GM18526 (cell line): ENCODE data around the gene PTTG2.

ENCODE experiments used
- POLR2A ChIP-seq: IDR thresholded peaks from 3 replicates; pipeline ENCODE4 v1.6.1; 2011; ENCODE audit not compliant: insufficient read length; ENCODE audit errors: extremely low read depth

PTTG2 gene

GRCh38 chr4:37949636-37950426 is 10.4 kb upstream of the PTTG2 start:
- no peak for TF ChIP-seq POLR2A

GRCh38 chr4:37951461-37952352 is 8.5 kb upstream of the PTTG2 start:
- TF ChIP-seq POLR2A = no peak

- TF ChIP-seq POLR2A = no peak
These were observed 7.0 kb upstream of the PTTG2 start for GRCh38 chr4:37953156-37953555.

GRCh38 chr4:37953620-37954293 is 6.4 kb upstream of the PTTG2 start:
- TF ChIP-seq POLR2A = no peak

- TF ChIP-seq POLR2A = no peak
These were observed 3.3 kb upstream of the PTTG2 start for GRCh38 chr4:37956941-37957340.

GRCh38 chr4:37958932-37959331 is 1.3 kb upstream of the PTTG2 start:
- TF ChIP-seq POLR2A = no peak

GRCh38 chr4:37960679-37961450 is 667 bp downstream of the PTTG2 start:
- TF ChIP-seq POLR2A = no peak

GRCh38 chr4:37964734-37965457 is 4.7 kb downstream of the PTTG2 start:
- TF ChIP-seq POLR2A = no peak

GRCh38 chr4:37966044-37966443 is 5.8 kb downstream of the PTTG2 start:
- no peak for TF ChIP-seq POLR2A

GRCh38 chr4:37967736-37968135 is 7.5 kb downstream of the PTTG2 start:
- no peak for TF ChIP-seq POLR2A

- TF ChIP-seq POLR2A = no peak
These were observed 8.5 kb downstream of the PTTG2 start for GRCh38 chr4:37968747-37969146.

- TF ChIP-seq POLR2A = no peak
These were observed 10.5 kb downstream of the PTTG2 start for GRCh38 chr4:37970702-37971101.

GRCh38 chr4:37971202-37971601 is 11.0 kb downstream of the PTTG2 start:
- TF ChIP-seq POLR2A = no peak

GRCh38 chr4:37973441-37973840 is 13.2 kb downstream of the PTTG2 start:
- no peak for TF ChIP-seq POLR2A

- TF ChIP-seq POLR2A = no peak
These were observed 16.3 kb downstream of the PTTG2 start for GRCh38 chr4:37976507-37976906.

- no peak for TF ChIP-seq POLR2A
These were observed 16.8 kb downstream of the PTTG2 start for GRCh38 chr4:37976991-37977470.
